Measurements from ENCODE around the gene DCLRE1B. TPM values are rescaled to one million over a fixed set of nuclear protein-coding genes. Genes with fewer than 3 reads are reported as not detected.

Gene DCLRE1B
- total and polyA plus RNA-seq, 9 of the 15 experiments (the other 6 are each of a cell fraction or from before 2014, with no cell fraction given), result 10.6 to 28.8 (median 17.2) TPM

- TF ChIP-seq ZNF146 (CRISPR knock-in tag; IDR thresholded peaks at IDR 0.05; ENCODE audit: unreplicated experiment), result no peak
- no peak for TF ChIP-seq ZNF165 (CRISPR knock-in tag; IDR thresholded peaks at IDR 0.05; ENCODE audit: borderline replicate concordance)
- TF ChIP-seq FOXJ3 (CRISPR knock-in tag; IDR thresholded peaks at IDR 0.05), result no peak
- peak in 1 of 2 experiments; percentile 80; a peak in 1 of 4 replicates for TF ChIP-seq SRF (CRISPR knock-in tag; IDR thresholded peaks at IDR 0.05)
- peak; percentile 61 for TF ChIP-seq ZKSCAN1 (IDR thresholded peaks at IDR 0.05; ENCODE audit: low read depth, low read length)
- TF ChIP-seq KAT2B (IDR thresholded peaks at IDR 0.05; ENCODE audit: low read depth, low read length), result no peak
- TF ChIP-seq ZC3H8 (IDR thresholded peaks at IDR 0.05), result no peak
- TF ChIP-seq ILF3 (IDR thresholded peaks at IDR 0.05; ENCODE audit: borderline replicate concordance), result no peak
- peak; percentile 10 for TF ChIP-seq NFYB (IDR thresholded peaks at IDR 0.05; ENCODE audit: extremely low read depth, insufficient read length)
- TF ChIP-seq MBD2 (IDR thresholded peaks at IDR 0.05; ENCODE audit: borderline replicate concordance, low read depth), result peak; percentile 39; the same call in 1 of the 2 replicates
- TF ChIP-seq, protein P1, sequence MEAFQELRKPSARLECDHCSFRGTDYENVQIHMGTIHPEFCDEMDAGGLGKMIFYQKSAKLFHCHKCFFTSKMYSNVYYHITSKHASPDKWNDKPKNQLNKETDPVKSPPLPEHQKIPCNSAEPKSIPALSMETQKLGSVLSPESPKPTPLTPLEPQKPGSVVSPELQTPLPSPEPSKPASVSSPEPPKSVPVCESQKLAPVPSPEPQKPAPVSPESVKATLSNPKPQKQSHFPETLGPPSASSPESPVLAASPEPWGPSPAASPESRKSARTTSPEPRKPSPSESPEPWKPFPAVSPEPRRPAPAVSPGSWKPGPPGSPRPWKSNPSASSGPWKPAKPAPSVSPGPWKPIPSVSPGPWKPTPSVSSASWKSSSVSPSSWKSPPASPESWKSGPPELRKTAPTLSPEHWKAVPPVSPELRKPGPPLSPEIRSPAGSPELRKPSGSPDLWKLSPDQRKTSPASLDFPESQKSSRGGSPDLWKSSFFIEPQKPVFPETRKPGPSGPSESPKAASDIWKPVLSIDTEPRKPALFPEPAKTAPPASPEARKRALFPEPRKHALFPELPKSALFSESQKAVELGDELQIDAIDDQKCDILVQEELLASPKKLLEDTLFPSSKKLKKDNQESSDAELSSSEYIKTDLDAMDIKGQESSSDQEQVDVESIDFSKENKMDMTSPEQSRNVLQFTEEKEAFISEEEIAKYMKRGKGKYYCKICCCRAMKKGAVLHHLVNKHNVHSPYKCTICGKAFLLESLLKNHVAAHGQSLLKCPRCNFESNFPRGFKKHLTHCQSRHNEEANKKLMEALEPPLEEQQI (IDR thresholded peaks at IDR 0.05), result peak; percentile 65; the same call in 1 of the 2 replicates
- peak; percentile 72 for TF ChIP-seq POLR2H (tag; IDR thresholded peaks at IDR 0.05; ENCODE audit: low read depth)
- TF ChIP-seq MITF (IDR thresholded peaks at IDR 0.05), result 0 out of 2 replicates have a peak, but pooled peaks have one; percentile 8
- peak; percentile 90 for TF ChIP-seq HNRNPL (IDR thresholded peaks at IDR 0.05; ENCODE audit: low read depth, low read length)
- TF ChIP-seq, protein P2, sequence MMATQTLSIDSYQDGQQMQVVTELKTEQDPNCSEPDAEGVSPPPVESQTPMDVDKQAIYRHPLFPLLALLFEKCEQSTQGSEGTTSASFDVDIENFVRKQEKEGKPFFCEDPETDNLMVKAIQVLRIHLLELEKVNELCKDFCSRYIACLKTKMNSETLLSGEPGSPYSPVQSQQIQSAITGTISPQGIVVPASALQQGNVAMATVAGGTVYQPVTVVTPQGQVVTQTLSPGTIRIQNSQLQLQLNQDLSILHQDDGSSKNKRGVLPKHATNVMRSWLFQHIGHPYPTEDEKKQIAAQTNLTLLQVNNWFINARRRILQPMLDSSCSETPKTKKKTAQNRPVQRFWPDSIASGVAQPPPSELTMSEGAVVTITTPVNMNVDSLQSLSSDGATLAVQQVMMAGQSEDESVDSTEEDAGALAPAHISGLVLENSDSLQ (IDR thresholded peaks at IDR 0.05), result peak; percentile 91
- TF ChIP-seq L3MBTL2 (IDR thresholded peaks at IDR 0.05), result peak; percentile 83
- TF ChIP-seq ZNF239 (CRISPR knock-in tag; IDR thresholded peaks at IDR 0.05), result peak; percentile 88
- TF ChIP-seq, protein P3, sequence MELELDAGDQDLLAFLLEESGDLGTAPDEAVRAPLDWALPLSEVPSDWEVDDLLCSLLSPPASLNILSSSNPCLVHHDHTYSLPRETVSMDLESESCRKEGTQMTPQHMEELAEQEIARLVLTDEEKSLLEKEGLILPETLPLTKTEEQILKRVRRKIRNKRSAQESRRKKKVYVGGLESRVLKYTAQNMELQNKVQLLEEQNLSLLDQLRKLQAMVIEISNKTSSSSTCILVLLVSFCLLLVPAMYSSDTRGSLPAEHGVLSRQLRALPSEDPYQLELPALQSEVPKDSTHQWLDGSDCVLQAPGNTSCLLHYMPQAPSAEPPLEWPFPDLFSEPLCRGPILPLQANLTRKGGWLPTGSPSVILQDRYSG (tag; conservative IDR thresholded peaks at IDR 0.05; ENCODE audit: low read depth), result no peak
- peak in 1 of 2 experiments; percentile 80; a peak in 2 of 4 replicates for TF ChIP-seq NONO (IDR thresholded peaks at IDR 0.05; ENCODE audit: low read depth in 2 of 2, low read length in 1 of 2)
- TF ChIP-seq ZBED1 (IDR thresholded peaks at IDR 0.05), result 0 out of 2 replicates have a peak, but pooled peaks have one; percentile 42
- TF ChIP-seq NCOA2 (IDR thresholded peaks at IDR 0.05; ENCODE audit: partially characterized antibody in 2 of 2), result no peak
- 0 out of 2 replicates have a peak, but pooled peaks have one; percentile 35 for TF ChIP-seq USF1 (CRISPR knock-in tag; IDR thresholded peaks at IDR 0.05)
Measured at GRCh38 chr1:113904674-113905434, at the start of gene DCLRE1B, which contains the start of gene AP4B1 (continued).

Measured in K562 (cell line).